Lung (tissue), 12 donors: ENCODE results near the gene GNG13. TPM values are rescaled to one million over a fixed set of nuclear protein-coding genes. Genes with fewer than 3 reads are reported as not detected.
A peak's percentile ranks its signal among the peaks of the same experiment; 100 is the strongest.

Experiments used
- ATAC-seq: fragments of 200-7000 bp; cut with Tn5 transposase; one replicate; pipeline ENCODE4 v1.9.1; 2020; ENCODE audit warnings: moderate number of reproducible peaks; ENCODE audit not compliant: insufficient read depth, low FRiP score
- DNase-seq, 3 donors: peaks; one replicate each; pipeline ENCODE4 v3.0.0-alpha.2; 2013 to 2017
- H3K27ac ChIP-seq, 2 donors: one replicate each; pipeline ENCODE4 v1.5.1; 2013; ENCODE audit warnings: mild to moderate bottlenecking in 2 of 2, moderate library complexity in 2 of 2, control low read depth in 1 of 2, inconsistent platforms in 1 of 2, low read depth in 1 of 2, low read length in 1 of 2
- H3K27me3 ChIP-seq, 3 donors: one replicate each; pipeline ENCODE4 v1.5.1; 2013; ENCODE audit warnings: low read length in 2 of 3; ENCODE audit not compliant: control insufficient read depth in 3 of 3, insufficient read depth in 3 of 3
- H3K36me3 ChIP-seq, 4 donors: one replicate each; pipeline ENCODE4 v1.5.1; 2013; ENCODE audit warnings: low read length in 4 of 4, mild to moderate bottlenecking in 1 of 4, moderate library complexity in 1 of 4; ENCODE audit not compliant: control insufficient read depth in 4 of 4, insufficient read depth in 4 of 4
- H3K4me1 ChIP-seq, 5 donors: one replicate each; pipeline ENCODE4 v1.5.1; 2013; ENCODE audit warnings: low read length in 5 of 5, mild to moderate bottlenecking in 2 of 5, moderate library complexity in 1 of 5; ENCODE audit not compliant: control insufficient read depth in 5 of 5, insufficient read depth in 5 of 5
- H3K4me3 ChIP-seq: one replicate; pipeline ENCODE4 v1.5.1; 2013; ENCODE audit warnings: mild to moderate bottlenecking, control low read depth, moderate library complexity
- H3K9ac ChIP-seq, 2 donors: one replicate each; pipeline ENCODE4 v1.5.1; 2013; ENCODE audit warnings: low read length in 2 of 2, control low read depth in 1 of 2; ENCODE audit not compliant: insufficient read depth in 1 of 2
- H3K9me3 ChIP-seq, 4 donors: one replicate each; pipeline ENCODE4 v1.5.1; 2013; ENCODE audit warnings: low read length in 3 of 4, mild to moderate bottlenecking in 1 of 4, moderate library complexity in 1 of 4; ENCODE audit not compliant: control insufficient read depth in 4 of 4, insufficient read depth in 3 of 4
- CTCF ChIP-seq: IDR thresholded peaks from 2 replicates; pipeline ENCODE4 v1.5.1; 2012; ENCODE audit warnings: mild to moderate bottlenecking; ENCODE audit errors: control extremely low read depth, extremely low read depth
- WGBS, 2 donors: extraction: QIAGEN DNeasy Blood & Tissue Kit; methylation state at CpG; one replicate each; pipeline ENCODE4 v1.1.7; 2013; 5-methylcytosine and 5-hydroxymethylcytosine counted together
- polyA plus RNA-seq, 2 donors: library from polyadenylated mRNA; stranded (reverse); fragments of 200-250 nt; gene quantifications; one replicate each; pipeline ENCODE4 v1.2.1, GENCODE V29; 2013
- total RNA-seq, 2 donors: library from RNA; depleted of rRNA in 1 of 2; stranded (reverse); fragments of >200 nt in 1 of 2; gene quantifications; one replicate each; pipeline ENCODE4 v1.2.1, GENCODE V29; 2014 to 2021
- donor health status: control.
- donor health status: control.
- donor health status: Bipolar disorder and iron deficiency.
- donor health status: healthy.
- donor health status: DM: yes; HTN: yes; CAD: no.

GNG13 gene
- total and polyA plus RNA-seq, 4 donors: not detected

- H3K4me1 ChIP-seq: peaks cover 0 to 20% (median 4%) of the 10 kb centered on the region in 5 donors
- no peak overlapping the region for H3K27ac ChIP-seq
- TF ChIP-seq CTCF: no peak
- peaks cover 0 to 8% (median 2%) of the 10 kb centered on the region in 4 donors for H3K36me3 ChIP-seq
- no peak overlapping the region for H3K4me3 ChIP-seq
- peaks cover 0 to 5% (median 0%) of the 10 kb centered on the region in 3 donors for H3K27me3 ChIP-seq
- DNase-seq: no peak
- WGBS, 2 donors: 94 to 97% methylated on average over 19 of the region's 19 CpGs
- no peak for ATAC-seq
- no peak overlapping the region for H3K9ac ChIP-seq
- peaks cover 0 to 2% (median 0%) of the 10 kb centered on the region in 4 donors for H3K9me3 ChIP-seq
These were observed 16.1 kb downstream of the GNG13 start for GRCh38 chr16:784431-784830.

GRCh38 chr16:783404-784161, 17.0 kb downstream of the GNG13 start:
- no peak overlapping the region for H3K4me3 ChIP-seq
- WGBS, 2 donors: 47 to 59% methylated on average over 17 of the region's 17 CpGs
- peaks cover 0 to 13% (median 4%) of the 10 kb centered on the region in 5 donors for H3K4me1 ChIP-seq
- TF ChIP-seq CTCF: no peak
- H3K27ac ChIP-seq: no peak overlapping the region
- peaks cover 0 to 8% (median 2%) of the 10 kb centered on the region in 4 donors for H3K36me3 ChIP-seq
- H3K9me3 ChIP-seq: peaks cover 0 to 2% (median 0%) of the 10 kb centered on the region in 4 donors
- no peak overlapping the region for H3K9ac ChIP-seq
- DNase-seq: peak in 1 of 3 donors; percentile 17
- H3K27me3 ChIP-seq: peaks cover 0 to 5% (median 0%) of the 10 kb centered on the region in 3 donors
- no peak for ATAC-seq

- Histone ChIP-seq H3K9ac (no peak overlapping the region), H3K4me1 (peaks cover 0 to 13% (median 4%) of the 10 kb centered on the region in 5 donors), H3K9me3 (peaks cover 0 to 2% (median 0%) of the 10 kb centered on the region in 4 donors), H3K4me3 (no peak overlapping the region), H3K36me3 (peaks cover 0 to 8% (median 2%) of the 10 kb centered on the region in 4 donors), H3K27ac (no peak overlapping the region), H3K27me3 (peaks cover 0 to 5% (median 0%) of the 10 kb centered on the region in 3 donors)
- DNase-seq (no peak), ATAC-seq (no peak)
- WGBS, 2 donors: 64 to 74% methylated on average over 36 of the region's 36 CpGs
- no peak for TF ChIP-seq CTCF
These were observed 17.6 kb downstream of the GNG13 start for GRCh38 chr16:782766-783403.
